H9 (cell line): ENCODE data around the gene NEMP2. TPM values are rescaled to one million over a fixed set of nuclear protein-coding genes. Genes with fewer than 3 reads are reported as not detected.

Experiments
- DNase-seq: peaks from one replicate; pipeline ENCODE4 v3.0.0-alpha.2; 2017
- H2AFZ ChIP-seq: one replicate; pipeline ENCODE4 v1.6.1; 2013; ENCODE audit warnings: mild to moderate bottlenecking, low read length, control low read depth, moderate library complexity
- H2AK5ac ChIP-seq: 2 replicates; pipeline ENCODE4 v1.6.1; 2013; ENCODE audit warnings: low read length, control low read depth, mixed read lengths; ENCODE audit not compliant: insufficient read length
- H2BK120ac ChIP-seq: one replicate; pipeline ENCODE4 v1.6.1; 2013; ENCODE audit warnings: low read depth, mild to moderate bottlenecking, low read length, control low read depth, inconsistent platforms; ENCODE audit not compliant: poor library complexity, severe bottlenecking
- H2BK12ac ChIP-seq: 2 replicates; pipeline ENCODE4 v1.6.1; 2013; ENCODE audit warnings: low read length, control low read depth, mixed read lengths, low read depth; ENCODE audit not compliant: insufficient read length
- H2BK15ac ChIP-seq: 2 replicates; pipeline ENCODE4 v1.6.1; 2013; ENCODE audit warnings: low read depth, low read length, control low read depth
- H2BK20ac ChIP-seq: one replicate; pipeline ENCODE4 v1.6.1; 2013; ENCODE audit warnings: low read depth, mild to moderate bottlenecking, low read length, control low read depth, inconsistent platforms; ENCODE audit not compliant: poor library complexity, severe bottlenecking
- H2BK5ac ChIP-seq: 2 replicates; pipeline ENCODE4 v1.6.1; 2013; ENCODE audit warnings: low read length, control low read depth, mixed read lengths; ENCODE audit not compliant: insufficient read length
- H3K14ac ChIP-seq: 2 replicates; pipeline ENCODE4 v1.6.1; 2013; ENCODE audit warnings: low read length, control low read depth; ENCODE audit not compliant: insufficient read depth
- H3K18ac ChIP-seq: 2 replicates; pipeline ENCODE4 v1.6.1; 2013; ENCODE audit warnings: low read depth, mild to moderate bottlenecking, mixed read lengths, low read length, control low read depth; ENCODE audit not compliant: insufficient read length
- H3K23ac ChIP-seq: 2 replicates; pipeline ENCODE4 v1.6.1; 2013; ENCODE audit warnings: low read length, control low read depth, mixed read lengths, low read depth; ENCODE audit not compliant: insufficient read length
- H3K23me2 ChIP-seq: 2 replicates; pipeline ENCODE4 v1.6.1; 2013; ENCODE audit warnings: low read depth, mild to moderate bottlenecking, mixed read lengths, low read length, control low read depth; ENCODE audit not compliant: insufficient read length, poor library complexity, severe bottlenecking
- H3K27ac ChIP-seq: 2 replicates; pipeline ENCODE4 v1.5.1; 2013; ENCODE audit warnings: low read length, control low read depth, mixed read lengths, low read depth; ENCODE audit not compliant: insufficient read length
- H3K27me3 ChIP-seq: 2 replicates; pipeline ENCODE4 v1.6.1; 2013; ENCODE audit warnings: low read length, control low read depth, inconsistent platforms; ENCODE audit not compliant: insufficient read depth
- H3K4ac ChIP-seq: 2 replicates; pipeline ENCODE4 v1.6.1; 2013; ENCODE audit warnings: low read depth, mild to moderate bottlenecking, control low read depth, inconsistent platforms, low read length, moderate library complexity
- H3K4me1 ChIP-seq: 2 replicates; pipeline ENCODE4 v1.6.1; 2013; ENCODE audit warnings: low read length, control low read depth, inconsistent platforms; ENCODE audit not compliant: insufficient read depth
- H3K4me2 ChIP-seq: 2 replicates; pipeline ENCODE4 v1.6.1; 2013; ENCODE audit warnings: low read length, control low read depth, mixed read lengths; ENCODE audit not compliant: insufficient read length, insufficient read depth
- H3K56ac ChIP-seq: 2 replicates; pipeline ENCODE4 v1.6.1; 2013; ENCODE audit warnings: low read depth, mild to moderate bottlenecking, mixed read lengths, low read length, control low read depth; ENCODE audit not compliant: insufficient read length
- H3K79me1 ChIP-seq: 2 replicates; pipeline ENCODE4 v1.6.1; 2013; ENCODE audit warnings: low read depth, mild to moderate bottlenecking, moderate library complexity, low read length, control low read depth, inconsistent platforms; ENCODE audit not compliant: insufficient read depth, poor library complexity, severe bottlenecking
- H3K79me2 ChIP-seq: 2 replicates; pipeline ENCODE4 v1.6.1; 2013; ENCODE audit warnings: low read length, control low read depth, inconsistent platforms; ENCODE audit not compliant: insufficient read depth
- H3K9ac ChIP-seq: 2 replicates; pipeline ENCODE4 v1.6.1; 2013; ENCODE audit warnings: low read length, control low read depth, mixed read lengths; ENCODE audit not compliant: insufficient read length; ENCODE audit errors: extremely low read depth
- H3K9me3 ChIP-seq: one replicate; pipeline ENCODE4 v1.6.1; 2013; ENCODE audit warnings: low read depth, low read length, inconsistent platforms; ENCODE audit not compliant: control insufficient read depth
- H3T11ph ChIP-seq: one replicate; pipeline ENCODE4 v1.6.1; 2013; ENCODE audit warnings: mild to moderate bottlenecking, low read length, control low read depth, inconsistent platforms
- H4K20me1 ChIP-seq: one replicate; pipeline ENCODE4 v1.6.1; 2013; ENCODE audit not compliant: control insufficient read depth, insufficient read length, insufficient read depth
- H4K5ac ChIP-seq: 2 replicates; pipeline ENCODE4 v1.6.1; 2013; ENCODE audit warnings: low read depth, mild to moderate bottlenecking, mixed read lengths, low read length, control low read depth; ENCODE audit not compliant: insufficient read length
- H4K8ac ChIP-seq: replicated peaks from 2 replicates; pipeline ENCODE4 v1.6.1; 2013; ENCODE audit warnings: low read length, control low read depth, mixed read lengths, low read depth; ENCODE audit not compliant: insufficient read length
- H4K91ac ChIP-seq: 2 replicates; pipeline ENCODE4 v1.6.1; 2013; ENCODE audit warnings: low read depth, mild to moderate bottlenecking, moderate library complexity, mixed read lengths, low read length, control low read depth; ENCODE audit not compliant: insufficient read length
- H3K27ac Mint-ChIP-seq, 3 experiments: 2 replicates in 2 of 3; 3 replicates in 1 of 3; pipeline ENCODE4 v1.8.0; 2020 to 2021; ENCODE audit warnings: mixed read lengths in 3 of 3, mild to moderate bottlenecking in 1 of 3, moderate library complexity in 1 of 3
- H3K27me3 Mint-ChIP-seq: 2 replicates; pipeline ENCODE4 v1.8.0; 2021; ENCODE audit warnings: low read depth, mild to moderate bottlenecking, moderate library complexity, mixed read lengths
- H3K36me3 Mint-ChIP-seq, 3 experiments: 2 replicates in 2 of 3; 3 replicates in 1 of 3; pipeline ENCODE4 v1.8.0; 2020 to 2021; ENCODE audit warnings: low read depth in 3 of 3, mixed read lengths in 3 of 3; ENCODE audit not compliant: insufficient read depth in 1 of 3
- H3K4me1 Mint-ChIP-seq, 2 experiments: 2 replicates each; pipeline ENCODE4 v1.8.0; 2020; ENCODE audit warnings: mixed read lengths in 2 of 2
- H3K4me3 Mint-ChIP-seq, 2 experiments: 2 replicates in 1 of 2; 3 replicates in 1 of 2; pipeline ENCODE4 v1.8.0; 2020 to 2021; ENCODE audit warnings: mild to moderate bottlenecking in 2 of 2, mixed read lengths in 2 of 2, moderate library complexity in 1 of 2
- H3K9me3 Mint-ChIP-seq, 2 experiments: 2 replicates in 1 of 2; 3 replicates in 1 of 2; pipeline ENCODE4 v1.8.0; 2020; ENCODE audit warnings: mild to moderate bottlenecking in 2 of 2, mixed read lengths in 2 of 2, moderate library complexity in 1 of 2
- CTCF ChIP-seq: fragments of 200-600 bp; sonication (generic); conservative IDR thresholded peaks from 3 replicates; pipeline ENCODE4 v1.8.0; 2021; ENCODE audit warnings: antibody characterized with exemption, mild to moderate bottlenecking
- total RNA-seq: library from RNA; stranded (reverse); gene quantifications from 2 replicates; pipeline ENCODE4 v1.2.1, GENCODE V29; 2021

Gene NEMP2
- total RNA-seq, 1 experiment from 2014 or later, result 5.3 TPM

- H2BK5ac ChIP-seq, result no peak overlapping the region
- no peak overlapping the region for H3K14ac ChIP-seq
- no peaks in the 10 kb centered on the region; the same call in 1 of the 2 replicates for H3K27me3 Mint-ChIP-seq
- no peak overlapping the region for H3K18ac ChIP-seq
- peaks cover 10% of the 10 kb centered on the region for H3K23me2 ChIP-seq
- no peak overlapping the region for H3T11ph ChIP-seq
- no peak overlapping the region for H3K4ac ChIP-seq
- H3K4me1 Mint-ChIP-seq, result peaks cover 24 to 31% of the 10 kb centered on the region in 2 experiments
- H2BK120ac ChIP-seq, result no peak overlapping the region
- H2BK12ac ChIP-seq, result no peak overlapping the region
- no peak overlapping the region for H2BK15ac ChIP-seq
- no peak overlapping the region for H3K27ac Mint-ChIP-seq
- DNase-seq, result no peak
- H3K79me2 ChIP-seq, result no peaks in the 10 kb centered on the region
- no peak overlapping the region for H4K8ac ChIP-seq
- H3K9me3 Mint-ChIP-seq, result peaks cover 50% of the 10 kb centered on the region in 2 experiments
- peaks cover 36 to 56% (median 40%) of the 10 kb centered on the region in 3 experiments for H3K36me3 Mint-ChIP-seq
- no peak overlapping the region for H2AK5ac ChIP-seq
- H3K9ac ChIP-seq, result no peak overlapping the region
- H3K79me1 ChIP-seq, result no peaks in the 10 kb centered on the region
- H3K4me2 ChIP-seq, result no peak overlapping the region
- no peak overlapping the region for H3K56ac ChIP-seq
- H2AFZ ChIP-seq, result no peak overlapping the region
- TF ChIP-seq CTCF, result no peak
- no peak overlapping the region for H3K23ac ChIP-seq
- no peaks in the 10 kb centered on the region for H3K9me3 ChIP-seq
- H3K27ac ChIP-seq, result no peak overlapping the region
- H3K27me3 ChIP-seq, result no peaks in the 10 kb centered on the region
- H3K4me3 Mint-ChIP-seq, result no peak overlapping the region
- no peak overlapping the region for H4K5ac ChIP-seq
- H2BK20ac ChIP-seq, result no peak overlapping the region
- peaks cover 3% of the 10 kb centered on the region; the same call in 1 of the 2 replicates for H3K4me1 ChIP-seq
- no peaks in the 10 kb centered on the region for H4K20me1 ChIP-seq
- no peak overlapping the region for H4K91ac ChIP-seq
These were observed 3.7 kb upstream of the NEMP2 start for GRCh38 chr2:190538201-190538600.
